Osteocyte (in vitro differentiated cells): Measurements from ENCODE around the gene PAPPA2. TPM values are rescaled to one million over a fixed set of nuclear protein-coding genes. Genes with fewer than 3 reads are reported as not detected.

Experiments
- DNase-seq: peaks from one replicate; pipeline ENCODE4 v3.0.0; 2021; ENCODE audit warnings: mixed read lengths; ENCODE audit not compliant: unreplicated experiment; ENCODE audit errors: extremely low spot score
- H3K27ac Mint-ChIP-seq: one replicate; pipeline ENCODE4 v1.8.0; 2021; ENCODE audit warnings: mild to moderate bottlenecking, mixed read lengths; ENCODE audit not compliant: unreplicated experiment
- H3K27me3 Mint-ChIP-seq: one replicate; pipeline ENCODE4 v1.8.0; 2021; ENCODE audit warnings: mixed read lengths; ENCODE audit not compliant: unreplicated experiment
- H3K36me3 Mint-ChIP-seq: one replicate; pipeline ENCODE4 v1.8.0; 2021; ENCODE audit warnings: mixed read lengths; ENCODE audit not compliant: unreplicated experiment
- H3K4me1 Mint-ChIP-seq: one replicate; pipeline ENCODE4 v1.8.0; 2021; ENCODE audit warnings: mixed read lengths; ENCODE audit not compliant: unreplicated experiment
- H3K4me3 Mint-ChIP-seq: one replicate; pipeline ENCODE4 v1.8.0; 2021; ENCODE audit warnings: mild to moderate bottlenecking, moderate library complexity, mixed read lengths; ENCODE audit not compliant: unreplicated experiment
- H3K9me3 Mint-ChIP-seq: one replicate; pipeline ENCODE4 v1.8.0; 2021; ENCODE audit warnings: mixed read lengths; ENCODE audit not compliant: unreplicated experiment
- CTCF ChIP-seq: fragments of 200-600 bp; sonication (generic); IDR thresholded peaks from 2 replicates; pipeline ENCODE4 v1.5.0; 2021; ENCODE audit warnings: antibody characterized with exemption, mild to moderate bottlenecking, moderate library complexity
- total RNA-seq: library from RNA; stranded (reverse); gene quantifications from 2 replicates; pipeline ENCODE4 v1.2.1, GENCODE V29; 2021

PAPPA2 gene
- total RNA-seq, 1 donor from 2014 or later = 0.35 TPM

GRCh38 chr1:176656257-176656995 lies 193.5 kb downstream of the PAPPA2 start:
- Mint-ChIP-seq H3K4me3 (no peak overlapping the region), H3K36me3 (no peaks in the 10 kb centered on the region), H3K4me1 (no peaks in the 10 kb centered on the region), H3K9me3 (peaks cover 8% of the 10 kb centered on the region), H3K27ac (no peak overlapping the region), H3K27me3 (no peaks in the 10 kb centered on the region)
- DNase-seq = no peak
- no peak for TF ChIP-seq CTCF

- H3K36me3 Mint-ChIP-seq = no peaks in the 10 kb centered on the region
- no peak for DNase-seq
- H3K9me3 Mint-ChIP-seq = peaks cover 2% of the 10 kb centered on the region
- H3K27ac Mint-ChIP-seq = no peak overlapping the region
- no peak for TF ChIP-seq CTCF
- H3K4me3 Mint-ChIP-seq = no peak overlapping the region
- H3K27me3 Mint-ChIP-seq = no peaks in the 10 kb centered on the region
- H3K4me1 Mint-ChIP-seq = no peaks in the 10 kb centered on the region
Observed at GRCh38 chr1:176669782-176670181, 206.8 kb downstream of the PAPPA2 start.

DNA sequence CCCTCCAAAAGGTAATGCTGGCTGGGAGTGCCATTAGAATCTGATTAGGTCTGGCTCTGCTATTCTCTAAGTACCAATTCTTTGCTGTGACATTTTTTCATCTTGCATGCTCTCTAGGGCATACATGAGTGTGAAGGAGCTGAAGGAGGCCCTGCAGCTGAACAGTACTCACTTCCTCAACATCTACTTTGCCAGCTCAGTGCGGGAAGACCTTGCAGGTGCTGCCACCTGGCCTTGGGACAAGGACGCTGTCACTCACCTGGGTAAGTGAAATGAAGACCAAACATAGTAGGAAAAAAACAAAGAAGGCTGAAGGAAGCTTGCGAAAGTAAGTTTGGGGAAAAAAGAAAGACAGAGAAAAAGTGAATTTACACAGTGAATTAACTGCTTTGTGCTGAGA lies 207.9 kb downstream of the PAPPA2 start:
- Mint-ChIP-seq H3K36me3 (no peaks in the 10 kb centered on the region), H3K4me3 (no peak overlapping the region), H3K4me1 (no peaks in the 10 kb centered on the region), H3K27ac (no peak overlapping the region), H3K27me3 (no peaks in the 10 kb centered on the region), H3K9me3 (no peaks in the 10 kb centered on the region)
- no peak for DNase-seq
- TF ChIP-seq CTCF = no peak

DNA sequence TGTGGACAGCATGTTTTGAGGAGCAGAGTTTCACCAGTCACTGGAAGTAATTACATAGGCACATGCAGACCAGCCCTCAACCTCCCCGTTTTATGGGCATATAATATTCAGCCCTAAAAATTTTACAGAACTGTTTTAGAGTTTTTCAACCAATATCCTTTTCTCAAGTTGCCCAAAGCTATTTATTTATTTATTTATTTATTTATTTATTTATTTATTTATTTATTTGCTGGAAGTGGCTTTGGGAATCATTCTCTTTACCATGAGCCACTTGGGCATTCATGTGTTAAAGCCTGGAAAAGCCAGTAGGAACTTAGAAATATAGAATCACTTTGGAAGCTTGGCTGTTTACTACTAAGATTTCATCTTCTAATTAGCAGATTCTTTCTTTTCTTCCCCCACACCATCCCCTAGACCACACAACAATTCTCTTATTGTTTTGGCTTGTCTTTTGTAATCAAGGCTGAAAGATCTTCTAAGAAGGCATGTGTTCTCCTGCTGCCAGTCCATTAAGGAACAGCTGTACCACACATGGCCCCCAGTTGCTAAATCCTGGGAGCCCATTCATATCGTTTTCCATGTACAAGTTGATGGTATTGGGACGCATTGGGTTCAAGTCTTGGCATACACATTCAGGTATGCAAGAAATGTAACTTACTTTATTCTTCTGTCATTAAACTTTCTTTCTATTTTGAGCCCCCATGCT lies 220.0 kb downstream of the PAPPA2 start:
- no peak overlapping the region for H3K4me3 Mint-ChIP-seq
- no peak for TF ChIP-seq CTCF
- H3K4me1 Mint-ChIP-seq = no peaks in the 10 kb centered on the region
- H3K27me3 Mint-ChIP-seq = no peaks in the 10 kb centered on the region
- H3K36me3 Mint-ChIP-seq = no peaks in the 10 kb centered on the region
- no peak for DNase-seq
- H3K9me3 Mint-ChIP-seq = no peaks in the 10 kb centered on the region
- H3K27ac Mint-ChIP-seq = no peak overlapping the region
